A549 (cell line): ENCODE measurements around the gene SENP6.

Experiments used
- CTCF ChIP-seq: fragments of >200 bp; sonication (Bioruptor Twin); formaldehyde crosslinking; IDR thresholded peaks from 3 replicates; pipeline ENCODE4 v1.5.1; 2016
- HES2 ChIP-seq: fragments of >200 bp; sonication (Bioruptor Twin); formaldehyde crosslinking; IDR thresholded peaks from 2 replicates; pipeline ENCODE4 v1.6.1; 2016
- MAZ ChIP-seq: fragments of 150-350 bp; IDR thresholded peaks from 2 replicates; pipeline ENCODE4 v1.6.1; 2014; ENCODE audit warnings: antibody characterized with exemption, low read depth, low read length, borderline replicate concordance
- RCOR1 ChIP-seq: fragments of 150-350 bp; IDR thresholded peaks from 2 replicates; pipeline ENCODE4 v1.6.1; 2014; ENCODE audit warnings: antibody characterized with exemption, low read length, low read depth
- REST ChIP-seq: fragments of 200-600 bp; sonication (generic); IDR thresholded peaks from 2 replicates; pipeline ENCODE4 v1.6.1; 2016; ENCODE audit warnings: antibody characterized with exemption, mild to moderate bottlenecking, moderate library complexity

GRCh38 chr6:75588948-75589347 lies 12.7 kb upstream of the SENP6 start:
- no peak for TF ChIP-seq CTCF
- no peak for TF ChIP-seq MAZ
- no peak for TF ChIP-seq RCOR1
- no peak for TF ChIP-seq HES2
- TF ChIP-seq REST, result no peak
